H1 (cell line): ENCODE measurements around the gene PRCD. TPM values are rescaled to one million over a fixed set of nuclear protein-coding genes. Genes with fewer than 3 reads are reported as not detected.

Experiments
- CTCF ChIP-seq, 3 experiments: IDR thresholded peaks; 1 replicate in 2 of 3; 2 replicates in 1 of 3; pipeline versions ENCODE4 v1.5.1 to v1.6.1; 2011; ENCODE audit warnings: low read length in 3 of 3, mild to moderate bottlenecking in 3 of 3, inconsistent platforms in 2 of 3, low read depth in 1 of 3, moderate library complexity in 1 of 3; ENCODE audit not compliant: insufficient read depth in 1 of 3; ENCODE audit errors: control extremely low read depth in 1 of 3
- polyA plus RNA-seq, 7 experiments: library from polyadenylated mRNA; depleted of rRNA in 3 of 7; stranded (reverse) in 5 of 7; unstranded in 2 of 7; fragments of >200 nt in 5 of 7; fragments of 200-250 nt in 2 of 7; gene quantifications; 1 replicate in 5 of 7; 2 replicates in 1 of 7; 4 replicates in 1 of 7; pipeline versions ENCODE4 v1.2.1 to v1.2.3, GENCODE V29; 2011 to 2013; ENCODE audit warnings: missing spikeins in 2 of 7, mixed read lengths in 2 of 7
- total RNA-seq: library from RNA; stranded (reverse); fragmentation: NEBNext Ultra II Directional; extraction: Animal tissue kit (Norgen Biotek cat#: 25700); gene quantifications from 2 replicates; pipeline ENCODE4 v1.2.1, GENCODE V29; 2021

Gene PRCD
- total and polyA plus RNA-seq, 2 of the 8 experiments (the other 6 are each of a cell fraction or from before 2014, with no cell fraction given): 0.77 to 2.1 TPM

GRCh38 chr17:76529224-76530094 lies 10.4 kb upstream of the PRCD start (continued):
- TF ChIP-seq CTCF (IDR thresholded peaks at IDR 0.05; ENCODE audit: control extremely low read depth in 1 of 3, insufficient read depth in 1 of 3, low read depth in 1 of 3, low read length in 3 of 3): no peak
